Ascending aorta (tissue), 2 donors: Measurements from ENCODE around the gene GPHN. TPM values are rescaled to one million over a fixed set of nuclear protein-coding genes. Genes with fewer than 3 reads are reported as not detected.

Source experiments
- DNase-seq, 2 donors: peaks; one replicate each; pipeline ENCODE4 v3.0.0-alpha.2; 2019; ENCODE audit warnings: low spot score in 2 of 2
- H3K27ac ChIP-seq, 2 donors: fragments of 200-600 bp; sonication (generic); one replicate each; pipeline ENCODE4 v1.5.1; 2016 to 2017; ENCODE audit warnings: mild to moderate bottlenecking in 1 of 2
- H3K27me3 ChIP-seq: fragments of 200-600 bp; sonication (generic); one replicate; pipeline ENCODE4 v1.5.1; 2017
- H3K36me3 ChIP-seq, 2 donors: fragments of 200-600 bp; sonication (generic); one replicate each; pipeline ENCODE4 v1.5.1; 2016
- H3K4me1 ChIP-seq, 2 donors: fragments of 200-600 bp; sonication (generic); one replicate each; pipeline ENCODE4 v1.5.1; 2016 to 2017; ENCODE audit warnings: mild to moderate bottlenecking in 1 of 2
- H3K4me3 ChIP-seq, 2 donors: fragments of 200-600 bp; sonication (generic); one replicate each; pipeline ENCODE4 v1.5.1; 2016 to 2017; ENCODE audit warnings: mild to moderate bottlenecking in 1 of 2
- H3K9me3 ChIP-seq, 2 donors: fragments of 200-600 bp; sonication (generic); one replicate each; pipeline ENCODE4 v1.5.1; 2016
- intact Hi-C: fragments of 100-400 bp; cut with DNase I; formaldehyde crosslinking; loops from one replicate; pipeline ENCODE4 v1.15.1; 2023
- total RNA-seq: library from RNA; depleted of rRNA; stranded (reverse); fragments of >200 nt; gene quantifications from one replicate; pipeline ENCODE4 v1.1.0, GENCODE V29; 2016
- TF ChIP-seq, protein P1 (sequence below), 3 experiments: fragments of 200-600 bp in 2 of 3; fragments of 450-650 bp in 1 of 3; sonication (generic) in 2 of 3; IDR thresholded peaks; one replicate each; pipeline ENCODE4 v1.5.1; 2016 to 2019; ENCODE audit warnings: antibody characterized with exemption in 3 of 3, mild to moderate bottlenecking in 1 of 3, moderate library complexity in 1 of 3

Gene GPHN
- total RNA-seq, 1 donor from 2014 or later = 3.3 TPM

DNA sequence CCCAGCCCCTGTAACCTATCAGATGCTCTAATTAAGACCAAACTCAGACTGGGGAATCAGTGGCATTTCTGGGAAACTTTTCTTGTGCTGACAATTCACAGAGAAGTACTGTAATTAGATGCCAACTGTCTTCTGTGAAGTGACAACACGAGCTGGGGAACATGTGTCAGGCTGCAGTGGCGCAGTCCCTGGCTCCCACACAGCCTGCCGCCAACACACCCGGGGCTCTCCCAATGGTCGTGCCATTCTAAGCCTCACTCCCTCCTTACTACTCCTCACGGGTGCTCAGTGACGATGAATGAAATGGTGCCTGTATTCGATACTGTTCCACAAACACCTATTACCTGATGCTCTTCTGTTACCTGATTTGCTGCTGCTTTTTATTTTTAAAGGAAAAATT is 699.9 kb downstream of the GPHN start:
- no peak for DNase-seq
- intact Hi-C loops = no loop called here
- TF ChIP-seq, protein P1, sequence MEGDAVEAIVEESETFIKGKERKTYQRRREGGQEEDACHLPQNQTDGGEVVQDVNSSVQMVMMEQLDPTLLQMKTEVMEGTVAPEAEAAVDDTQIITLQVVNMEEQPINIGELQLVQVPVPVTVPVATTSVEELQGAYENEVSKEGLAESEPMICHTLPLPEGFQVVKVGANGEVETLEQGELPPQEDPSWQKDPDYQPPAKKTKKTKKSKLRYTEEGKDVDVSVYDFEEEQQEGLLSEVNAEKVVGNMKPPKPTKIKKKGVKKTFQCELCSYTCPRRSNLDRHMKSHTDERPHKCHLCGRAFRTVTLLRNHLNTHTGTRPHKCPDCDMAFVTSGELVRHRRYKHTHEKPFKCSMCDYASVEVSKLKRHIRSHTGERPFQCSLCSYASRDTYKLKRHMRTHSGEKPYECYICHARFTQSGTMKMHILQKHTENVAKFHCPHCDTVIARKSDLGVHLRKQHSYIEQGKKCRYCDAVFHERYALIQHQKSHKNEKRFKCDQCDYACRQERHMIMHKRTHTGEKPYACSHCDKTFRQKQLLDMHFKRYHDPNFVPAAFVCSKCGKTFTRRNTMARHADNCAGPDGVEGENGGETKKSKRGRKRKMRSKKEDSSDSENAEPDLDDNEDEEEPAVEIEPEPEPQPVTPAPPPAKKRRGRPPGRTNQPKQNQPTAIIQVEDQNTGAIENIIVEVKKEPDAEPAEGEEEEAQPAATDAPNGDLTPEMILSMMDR (IDR thresholded peaks at IDR 0.05) = no peak

DNA sequence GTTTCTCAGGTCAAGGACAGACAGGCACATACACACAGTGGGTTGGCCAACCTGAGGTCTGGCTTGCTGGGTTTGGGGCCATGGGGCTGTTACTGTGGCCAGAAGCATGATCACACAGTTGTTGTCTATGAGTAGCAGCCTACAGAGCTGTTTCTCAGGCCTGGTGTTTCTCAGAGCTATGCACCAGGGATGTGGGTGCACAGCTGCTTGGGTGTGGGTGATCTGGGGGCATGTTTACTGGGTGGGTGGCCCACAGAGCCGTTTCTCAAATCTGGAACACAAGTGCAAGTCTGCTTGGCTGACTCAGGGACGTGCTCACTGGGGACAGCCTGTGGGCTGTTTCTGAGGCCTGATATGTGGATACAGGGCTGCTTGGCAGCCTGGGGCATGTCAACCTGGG is 710.2 kb downstream of the GPHN start:
- no peaks in the 10 kb centered on the region for H3K27me3 ChIP-seq

More for the DNA sequence above, 699.9 kb downstream of the GPHN start:
- Histone ChIP-seq H3K36me3 (no peaks in the 10 kb centered on the region), H3K9me3 (no peaks in the 10 kb centered on the region), H3K4me1 (no peaks in the 10 kb centered on the region), H3K27me3 (no peaks in the 10 kb centered on the region), H3K4me3 (no peak overlapping the region), H3K27ac (no peak overlapping the region)

DNA sequence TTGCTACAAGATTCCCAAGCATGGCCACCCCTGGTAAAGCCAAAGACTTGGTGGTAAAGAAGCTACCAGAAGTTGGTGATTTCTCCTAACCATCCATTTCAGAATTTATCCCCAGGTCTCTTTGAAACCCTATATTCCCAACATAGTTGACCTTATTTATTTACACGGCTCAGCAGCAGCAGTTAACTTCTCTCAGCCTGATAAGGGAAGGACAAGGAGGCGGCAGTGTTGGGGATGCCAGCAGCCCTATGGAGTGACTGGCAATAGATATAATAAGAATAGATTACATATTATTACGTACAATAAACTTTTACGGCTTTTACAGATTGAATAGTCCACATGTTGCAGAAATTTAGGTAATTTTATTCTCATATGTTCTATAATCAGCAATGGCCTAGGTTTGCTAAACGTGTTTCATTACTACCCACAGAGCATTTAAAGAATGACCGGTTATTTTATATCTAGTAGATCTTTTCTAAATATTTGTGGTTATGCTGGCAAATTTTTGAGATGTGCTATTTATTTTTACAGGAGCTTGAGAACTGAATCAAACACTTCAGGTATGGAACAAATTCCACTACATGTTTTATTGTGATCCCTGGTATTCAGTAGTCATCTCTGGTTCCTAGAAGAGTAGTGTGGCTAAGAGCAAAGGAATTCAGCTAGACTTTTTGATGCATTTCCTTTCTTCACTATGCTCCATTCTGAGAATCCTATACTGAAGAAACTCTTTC is 713.5 kb downstream of the GPHN start:
- no peak overlapping the region for H3K27ac ChIP-seq
- intact Hi-C loops = no loop called here
- no peaks in the 10 kb centered on the region for H3K36me3 ChIP-seq
- H3K9me3 ChIP-seq = no peaks in the 10 kb centered on the region
- H3K27me3 ChIP-seq = no peaks in the 10 kb centered on the region
- TF ChIP-seq, protein P1 (IDR thresholded peaks at IDR 0.05) = no peak
- no peak overlapping the region for H3K4me3 ChIP-seq
- no peaks in the 10 kb centered on the region for H3K4me1 ChIP-seq
- no peak for DNase-seq

More for the DNA sequence above, 710.2 kb downstream of the GPHN start:
- TF ChIP-seq, protein P1 (IDR thresholded peaks at IDR 0.05) = no peak
- Histone ChIP-seq H3K36me3 (no peaks in the 10 kb centered on the region), H3K9me3 (no peaks in the 10 kb centered on the region), H3K27ac (no peak overlapping the region), H3K4me1 (no peaks in the 10 kb centered on the region), H3K4me3 (no peak overlapping the region)
- intact Hi-C loops = no loop called here
- no peak for DNase-seq

GRCh38 chr14:67221982-67222328 is 714.0 kb downstream of the GPHN start:
- Histone ChIP-seq H3K4me3 (no peak overlapping the region), H3K27me3 (no peaks in the 10 kb centered on the region), H3K9me3 (no peaks in the 10 kb centered on the region), H3K27ac (no peak overlapping the region), H3K4me1 (no peaks in the 10 kb centered on the region), H3K36me3 (no peaks in the 10 kb centered on the region)
- DNase-seq = no peak
- TF ChIP-seq, protein P1 (IDR thresholded peaks at IDR 0.05) = no peak
- intact Hi-C loops = no loop called here

- TF ChIP-seq, protein P1 (IDR thresholded peaks at IDR 0.05) = no peak
- no peaks in the 10 kb centered on the region for H3K36me3 ChIP-seq
- no peaks in the 10 kb centered on the region for H3K27me3 ChIP-seq
- intact Hi-C loops = no loop called here
- no peaks in the 10 kb centered on the region for H3K4me1 ChIP-seq
- no peak for DNase-seq
- no peaks in the 10 kb centered on the region for H3K9me3 ChIP-seq
- H3K4me3 ChIP-seq = no peak overlapping the region
- no peak overlapping the region for H3K27ac ChIP-seq
Measured at GRCh38 chr14:67225523-67225922, 717.6 kb downstream of the GPHN start.
